H1 (cell line): ENCODE measurements around the gene SNX32.

ENCODE experiments used
- HDAC6 ChIP-seq: IDR thresholded peaks from one replicate; pipeline ENCODE4 v1.7.1; 2012; ENCODE audit warnings: low read depth, mild to moderate bottlenecking, inconsistent platforms, low read length, moderate library complexity
- POLR2A ChIP-seq, 2 experiments: IDR thresholded peaks; 1 replicate in 1 of 2; 2 replicates in 1 of 2; pipeline ENCODE4 v1.6.1; 2011; ENCODE audit warnings: low read depth in 2 of 2, low read length in 2 of 2, mild to moderate bottlenecking in 2 of 2; ENCODE audit errors: control extremely low read depth in 1 of 2
- SIN3A ChIP-seq, 2 experiments: IDR thresholded peaks in 1 of 2; conservative IDR thresholded peaks in 1 of 2; 2 replicates each; pipeline ENCODE4 v1.6.1; 2011 to 2012; ENCODE audit warnings: low read length in 2 of 2, improper control_type of control experiment in 1 of 2, low read depth in 1 of 2, mild to moderate bottlenecking in 1 of 2
- TF ChIP-seq, protein P1 (sequence below): IDR thresholded peaks from 2 replicates; pipeline ENCODE4 v1.6.1; 2012; ENCODE audit warnings: inconsistent platforms
- TF ChIP-seq, protein P2 (sequence below), 3 experiments: IDR thresholded peaks; 1 replicate in 2 of 3; 2 replicates in 1 of 3; pipeline versions ENCODE4 v1.5.1 to v1.6.1; 2011; ENCODE audit warnings: low read length in 3 of 3, mild to moderate bottlenecking in 3 of 3, inconsistent platforms in 2 of 3, low read depth in 1 of 3, moderate library complexity in 1 of 3; ENCODE audit not compliant: insufficient read depth in 1 of 3; ENCODE audit errors: control extremely low read depth in 1 of 3

DNA sequence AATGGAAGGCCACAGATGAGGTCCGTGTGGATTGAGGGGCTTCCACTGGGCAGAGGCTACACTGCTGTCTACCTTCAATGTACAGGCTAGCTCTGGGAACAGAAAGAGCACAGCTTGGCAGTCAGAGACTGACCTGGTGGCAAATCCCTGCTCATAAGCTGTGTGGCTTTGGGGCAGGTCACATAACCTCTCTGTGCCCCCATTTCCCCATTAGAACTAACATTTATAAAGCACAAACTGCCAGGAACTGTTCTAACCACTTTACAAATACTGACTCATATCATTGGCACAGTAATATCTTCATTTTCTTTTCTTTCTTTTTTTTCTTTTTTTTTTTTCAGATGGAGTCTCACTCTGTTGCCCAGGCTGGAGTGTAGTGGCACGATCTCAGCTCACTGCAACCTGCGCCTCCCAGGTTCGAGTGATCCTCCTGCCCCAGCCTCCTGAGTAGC is 63.3 kb downstream of the SNX32 start:
- TF ChIP-seq, protein P1, sequence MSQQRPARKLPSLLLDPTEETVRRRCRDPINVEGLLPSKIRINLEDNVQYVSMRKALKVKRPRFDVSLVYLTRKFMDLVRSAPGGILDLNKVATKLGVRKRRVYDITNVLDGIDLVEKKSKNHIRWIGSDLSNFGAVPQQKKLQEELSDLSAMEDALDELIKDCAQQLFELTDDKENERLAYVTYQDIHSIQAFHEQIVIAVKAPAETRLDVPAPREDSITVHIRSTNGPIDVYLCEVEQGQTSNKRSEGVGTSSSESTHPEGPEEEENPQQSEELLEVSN: no peak
- TF ChIP-seq HDAC6: no peak
- TF ChIP-seq, protein P2, sequence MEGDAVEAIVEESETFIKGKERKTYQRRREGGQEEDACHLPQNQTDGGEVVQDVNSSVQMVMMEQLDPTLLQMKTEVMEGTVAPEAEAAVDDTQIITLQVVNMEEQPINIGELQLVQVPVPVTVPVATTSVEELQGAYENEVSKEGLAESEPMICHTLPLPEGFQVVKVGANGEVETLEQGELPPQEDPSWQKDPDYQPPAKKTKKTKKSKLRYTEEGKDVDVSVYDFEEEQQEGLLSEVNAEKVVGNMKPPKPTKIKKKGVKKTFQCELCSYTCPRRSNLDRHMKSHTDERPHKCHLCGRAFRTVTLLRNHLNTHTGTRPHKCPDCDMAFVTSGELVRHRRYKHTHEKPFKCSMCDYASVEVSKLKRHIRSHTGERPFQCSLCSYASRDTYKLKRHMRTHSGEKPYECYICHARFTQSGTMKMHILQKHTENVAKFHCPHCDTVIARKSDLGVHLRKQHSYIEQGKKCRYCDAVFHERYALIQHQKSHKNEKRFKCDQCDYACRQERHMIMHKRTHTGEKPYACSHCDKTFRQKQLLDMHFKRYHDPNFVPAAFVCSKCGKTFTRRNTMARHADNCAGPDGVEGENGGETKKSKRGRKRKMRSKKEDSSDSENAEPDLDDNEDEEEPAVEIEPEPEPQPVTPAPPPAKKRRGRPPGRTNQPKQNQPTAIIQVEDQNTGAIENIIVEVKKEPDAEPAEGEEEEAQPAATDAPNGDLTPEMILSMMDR (IDR thresholded peaks at IDR 0.05; ENCODE audit: control extremely low read depth in 1 of 3, insufficient read depth in 1 of 3, low read depth in 1 of 3, low read length in 3 of 3): no peak
- no peak for TF ChIP-seq SIN3A (conservative IDR thresholded peaks at IDR 0.05 in 1 of 2, IDR thresholded peaks at IDR 0.05 in 1 of 2; ENCODE audit: low read depth in 1 of 2, low read length in 2 of 2)
- no peak for TF ChIP-seq POLR2A (IDR thresholded peaks at IDR 0.05; ENCODE audit: control extremely low read depth in 1 of 2, low read depth in 2 of 2, low read length in 2 of 2)
